22Rv1 (cell line): Measurements from ENCODE around the gene HTT.

ENCODE experiments used
- ZFX ChIP-seq: fragments of 450-650 bp; IDR thresholded peaks from 2 replicates; pipeline ENCODE4 v1.6.1; 2017; ENCODE audit warnings: antibody characterized with exemption, borderline replicate concordance
- TF ChIP-seq, protein P1 (sequence below): fragments of 450-650 bp; IDR thresholded peaks from 2 replicates; pipeline ENCODE4 v1.5.1; 2017; ENCODE audit warnings: mild to moderate bottlenecking

DNA sequence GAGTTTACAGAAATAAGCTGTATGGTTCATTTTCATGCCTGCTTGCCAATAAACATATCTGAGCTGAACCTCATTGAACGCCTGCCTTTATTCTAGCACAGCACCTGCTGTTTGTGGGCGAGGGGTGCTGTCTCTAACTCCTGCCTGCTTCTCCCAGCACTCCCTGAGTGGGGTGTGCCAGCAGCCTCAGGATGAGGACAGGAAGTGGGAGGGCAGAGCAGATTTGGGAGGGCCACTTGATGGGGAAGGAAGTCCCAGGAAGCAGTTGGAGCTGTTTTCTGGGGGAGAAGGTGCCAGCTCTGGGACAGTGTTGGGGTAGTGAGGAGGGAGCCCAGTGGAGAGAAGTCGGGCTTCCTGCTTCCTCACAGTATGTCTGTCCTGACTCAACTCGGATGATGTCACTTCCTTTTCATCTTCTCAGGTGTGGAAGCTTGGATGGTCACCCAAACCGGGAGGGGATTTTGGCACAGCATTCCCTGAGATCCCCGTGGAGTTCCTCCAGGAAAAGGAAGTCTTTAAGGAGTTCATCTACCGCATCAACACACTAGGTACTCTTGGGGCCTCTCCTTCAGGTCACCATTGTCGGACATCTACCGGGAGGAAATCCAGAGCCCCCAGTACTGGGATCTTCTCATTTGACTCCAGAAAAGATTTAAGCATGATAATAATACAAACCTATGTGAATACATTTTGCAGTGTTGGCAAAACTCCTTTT lies 145.4 kb downstream of the HTT start:
- TF ChIP-seq, protein P1, sequence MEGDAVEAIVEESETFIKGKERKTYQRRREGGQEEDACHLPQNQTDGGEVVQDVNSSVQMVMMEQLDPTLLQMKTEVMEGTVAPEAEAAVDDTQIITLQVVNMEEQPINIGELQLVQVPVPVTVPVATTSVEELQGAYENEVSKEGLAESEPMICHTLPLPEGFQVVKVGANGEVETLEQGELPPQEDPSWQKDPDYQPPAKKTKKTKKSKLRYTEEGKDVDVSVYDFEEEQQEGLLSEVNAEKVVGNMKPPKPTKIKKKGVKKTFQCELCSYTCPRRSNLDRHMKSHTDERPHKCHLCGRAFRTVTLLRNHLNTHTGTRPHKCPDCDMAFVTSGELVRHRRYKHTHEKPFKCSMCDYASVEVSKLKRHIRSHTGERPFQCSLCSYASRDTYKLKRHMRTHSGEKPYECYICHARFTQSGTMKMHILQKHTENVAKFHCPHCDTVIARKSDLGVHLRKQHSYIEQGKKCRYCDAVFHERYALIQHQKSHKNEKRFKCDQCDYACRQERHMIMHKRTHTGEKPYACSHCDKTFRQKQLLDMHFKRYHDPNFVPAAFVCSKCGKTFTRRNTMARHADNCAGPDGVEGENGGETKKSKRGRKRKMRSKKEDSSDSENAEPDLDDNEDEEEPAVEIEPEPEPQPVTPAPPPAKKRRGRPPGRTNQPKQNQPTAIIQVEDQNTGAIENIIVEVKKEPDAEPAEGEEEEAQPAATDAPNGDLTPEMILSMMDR = no peak
- no peak for TF ChIP-seq ZFX
